Esophagus squamous epithelium (tissue), 5 donors: ENCODE measurements around the gene RIMOC1. TPM values are rescaled to one million over a fixed set of nuclear protein-coding genes. Genes with fewer than 3 reads are reported as not detected.

ENCODE experiments used
- DNase-seq: peaks from one replicate; lab custom pipeline; 2025; lab: John Stamatoyannopoulos, UW
- H3K27ac ChIP-seq, 4 donors: fragments of 200-600 bp; sonication (generic); one replicate each; pipeline ENCODE4 v1.5.1; 2016 to 2019; ENCODE audit warnings: mild to moderate bottlenecking in 1 of 4
- H3K27me3 ChIP-seq, 4 donors: fragments of 200-600 bp; sonication (generic); 1 replicate in 3 of 4; 2 replicates in 1 of 4; pipeline versions ENCODE4 v1.5.1 to v1.6.0; 2017 to 2021; ENCODE audit warnings: antibody characterized with exemption in 1 of 4
- H3K36me3 ChIP-seq, 3 donors: fragments of 200-600 bp; sonication (generic); one replicate each; pipeline ENCODE4 v1.5.1; 2016 to 2019
- H3K4me1 ChIP-seq, 3 donors: fragments of 200-600 bp; sonication (generic); one replicate each; pipeline ENCODE4 v1.5.1; 2017 to 2019
- H3K4me3 ChIP-seq, 4 donors: fragments of 200-600 bp; sonication (generic); 1 replicate in 3 of 4; 2 replicates in 1 of 4; pipeline ENCODE4 v1.5.1; 2016 to 2019; ENCODE audit warnings: mild to moderate bottlenecking in 2 of 4, moderate library complexity in 1 of 4
- H3K9me3 ChIP-seq, 3 donors: fragments of 200-600 bp; sonication (generic); one replicate each; pipeline ENCODE4 v1.5.1; 2016 to 2019
- CTCF ChIP-seq, 6 experiments: fragments of 450-650 bp in 4 of 6; fragments of 200-600 bp in 2 of 6; sonication (generic) in 2 of 6; IDR thresholded peaks; one replicate each; pipeline ENCODE4 v1.5.1; 2016 to 2019; ENCODE audit warnings: antibody characterized with exemption in 6 of 6, mild to moderate bottlenecking in 4 of 6, moderate library complexity in 4 of 6
- POLR2A ChIP-seq, 4 donors: fragments of 450-650 bp; IDR thresholded peaks; one replicate each; pipeline ENCODE4 v1.6.1; 2017; ENCODE audit warnings: antibody characterized with exemption in 4 of 4, mild to moderate bottlenecking in 4 of 4, moderate library complexity in 3 of 4
- WGBS, 2 donors: methylation state at CpG; one replicate each; pipeline ENCODE4 v1.1.5; 2018; 5-methylcytosine and 5-hydroxymethylcytosine counted together
- intact Hi-C: fragments of 100-400 bp; cut with DNase I; formaldehyde crosslinking; loops from one replicate; pipeline ENCODE4 v1.15.0; 2022
- total RNA-seq, 4 donors: library from RNA; depleted of rRNA; stranded (reverse); fragments of >200 nt; gene quantifications; one replicate each; pipeline ENCODE4 v1.1.0, GENCODE V29; 2016
- donor health status: DM: yes; HTN: yes; CAD: no.

The RIMOC1 gene
- total RNA-seq, 4 donors from 2014 or later, result 11.9 to 16.4 (median 14.2) TPM

GRCh38 chr5:41951224-41951623 lies 47.1 kb downstream of the RIMOC1 start:
- no peak overlapping the region for H3K27ac ChIP-seq
- H3K9me3 ChIP-seq, result no peaks in the 10 kb centered on the region
- H3K4me1 ChIP-seq, result no peaks in the 10 kb centered on the region
- 90 to 92% methylated on average over 3 of the region's 3 CpGs for WGBS, 2 donors
- no peak overlapping the region for H3K4me3 ChIP-seq
- no peak for TF ChIP-seq POLR2A (IDR thresholded peaks at IDR 0.05)
- no peak for TF ChIP-seq CTCF (IDR thresholded peaks at IDR 0.05)
- DNase-seq, result no peak
- no peaks in the 10 kb centered on the region for H3K36me3 ChIP-seq
- intact Hi-C loops, result no loop called here
- H3K27me3 ChIP-seq, result no peaks in the 10 kb centered on the region

Other genes with a start within 250 kb of the RIMOC1 start
- 10 to 100 TPM; 20.3 to 27.3 (median 23.4) TPM for gene OXCT1, start 33.9 kb upstream of the RIMOC1 start, total RNA-seq
- gene FBXO4, start 20.9 kb downstream of the RIMOC1 start, total RNA-seq, result 10 to 100 TPM in 1 of 4 donors, 1 to 10 TPM in 3; 2.4 to 10.9 (median 7.4) TPM